Measurements from ENCODE around the gene STX4. TPM values are rescaled to one million over a fixed set of nuclear protein-coding genes. Genes with fewer than 3 reads are reported as not detected.
A peak's percentile ranks its signal among the peaks of the same experiment; 100 is the strongest.

Gene STX4
- polyA plus RNA-seq, 2 of the 4 experiments (the other 2 are of a cell fraction) = 39.7 to 73.9 TPM

- peak; percentile 93 to 95 for DNase-seq (ENCODE audit: low read depth in 1 of 2, low spot score in 1 of 2)
- peak overlapping the region; percentile 92 for H3K4me2 ChIP-seq
- ATAC-seq = peak; percentile 77 to 87
- FAIRE-seq = no peak
- ChIA-PET POLR2A (interaction anchor here (0.5 to 1.9 kb wide), 16 partner anchors 10 to 462 kb away, joined by 3 to 14 read pairs (median 6); partner anchors contain the start of genes ARMC5, FUS, HSD3B7 and KAT8), CTCF (interaction anchor here (0.9 to 1.6 kb wide), 4 partner anchors 10 to 145 kb away, joined by 3 to 13 read pairs (median 4); partner anchors contain the start of gene HSD3B7)
- peak overlapping the region; percentile 61 for H3K4me3 ChIP-seq
- H3K9me3 ChIP-seq = no peaks in the 10 kb centered on the region
- peaks cover 44% of the 10 kb centered on the region for H3K4me1 ChIP-seq
- peak overlapping the region; percentile 97 to 100 for H3K27ac ChIP-seq
- WGBS (ENCODE audit: missing lambda C conversion rate) = under 1% methylated on average over 30 of the region's 60 CpGs
- TF ChIP-seq FOXS1 (CRISPR knock-in tag; IDR thresholded peaks at IDR 0.05) (no peak), NFE2L2 (conservative IDR thresholded peaks at IDR 0.05; ENCODE audit: low read length) (no peak), ZNF302 (CRISPR knock-in tag; IDR thresholded peaks at IDR 0.05) (no peak), ZC3H11A (IDR thresholded peaks at IDR 0.05) (no peak), EP300 (IDR thresholded peaks at IDR 0.05) (no peak), POLR2A (IDR thresholded peaks at IDR 0.05; ENCODE audit: low read length) (peak; percentile 58), FOSB (CRISPR knock-in tag; IDR thresholded peaks at IDR 0.05) (peak; percentile 82), TFCP2L1 (CRISPR knock-in tag; IDR thresholded peaks at IDR 0.05) (peak; percentile 71), RARB (CRISPR knock-in tag; IDR thresholded peaks at IDR 0.05) (0 out of 2 replicates have a peak, but pooled peaks have one; percentile 46), SMC3 (IDR thresholded peaks at IDR 0.05) (0 out of 3 replicates have a peak, but pooled peaks have one; percentile 7), CHD4 (IDR thresholded peaks at IDR 0.05; ENCODE audit: borderline replicate concordance) (no peak), EHMT2 (IDR thresholded peaks at IDR 0.05; ENCODE audit: low read depth) (no peak), PHF8 (IDR thresholded peaks at IDR 0.05; ENCODE audit: borderline replicate concordance, low read depth) (peak; percentile 39), MYC (IDR thresholded peaks at IDR 0.05; ENCODE audit: borderline replicate concordance, low read length) (0 out of 2 replicates have a peak, but pooled peaks have one; percentile 42), POLR2AphosphoS2 (conservative IDR thresholded peaks at IDR 0.05; ENCODE audit: low read length) (no peak), JUNB (IDR thresholded peaks at IDR 0.05) (no peak), RCOR1 (IDR thresholded peaks at IDR 0.05; ENCODE audit: low read depth, low read length) (no peak), CBX2 (IDR thresholded peaks at IDR 0.05; ENCODE audit: borderline replicate concordance, low read depth) (no peak), HOXB13 (CRISPR knock-in tag; IDR thresholded peaks at IDR 0.05; ENCODE audit: low read depth) (no peak), KDM5A (IDR thresholded peaks at IDR 0.05) (no peak), ZFP36 (IDR thresholded peaks at IDR 0.05; ENCODE audit: borderline replicate concordance, partially characterized antibody) (no peak), NR3C1 (IDR thresholded peaks at IDR 0.05) (no peak), HOXB5 (CRISPR knock-in tag; IDR thresholded peaks at IDR 0.05) (peak; percentile 60; the same call in 1 of the 2 replicates), RNF2 (IDR thresholded peaks at IDR 0.05; ENCODE audit: borderline replicate concordance, low read depth) (no peak), HOXA7 (CRISPR knock-in tag; IDR thresholded peaks at IDR 0.05) (peak; percentile 80; the same call in 1 of the 2 replicates), BCL3 (IDR thresholded peaks at IDR 0.05) (peak; percentile 86), CBX8 (IDR thresholded peaks at IDR 0.05) (no peak), RFX5 (IDR thresholded peaks at IDR 0.05) (no peak), ESRRA (IDR thresholded peaks at IDR 0.05; ENCODE audit: borderline replicate concordance, low read length) (no peak), ATOH8 (CRISPR knock-in tag; IDR thresholded peaks at IDR 0.05; ENCODE audit: low read depth) (no peak), EHF (CRISPR knock-in tag; IDR thresholded peaks at IDR 0.05) (no peak), HDAC2 (IDR thresholded peaks at IDR 0.05) (no peak)
- TF ChIP-seq, protein P1, sequence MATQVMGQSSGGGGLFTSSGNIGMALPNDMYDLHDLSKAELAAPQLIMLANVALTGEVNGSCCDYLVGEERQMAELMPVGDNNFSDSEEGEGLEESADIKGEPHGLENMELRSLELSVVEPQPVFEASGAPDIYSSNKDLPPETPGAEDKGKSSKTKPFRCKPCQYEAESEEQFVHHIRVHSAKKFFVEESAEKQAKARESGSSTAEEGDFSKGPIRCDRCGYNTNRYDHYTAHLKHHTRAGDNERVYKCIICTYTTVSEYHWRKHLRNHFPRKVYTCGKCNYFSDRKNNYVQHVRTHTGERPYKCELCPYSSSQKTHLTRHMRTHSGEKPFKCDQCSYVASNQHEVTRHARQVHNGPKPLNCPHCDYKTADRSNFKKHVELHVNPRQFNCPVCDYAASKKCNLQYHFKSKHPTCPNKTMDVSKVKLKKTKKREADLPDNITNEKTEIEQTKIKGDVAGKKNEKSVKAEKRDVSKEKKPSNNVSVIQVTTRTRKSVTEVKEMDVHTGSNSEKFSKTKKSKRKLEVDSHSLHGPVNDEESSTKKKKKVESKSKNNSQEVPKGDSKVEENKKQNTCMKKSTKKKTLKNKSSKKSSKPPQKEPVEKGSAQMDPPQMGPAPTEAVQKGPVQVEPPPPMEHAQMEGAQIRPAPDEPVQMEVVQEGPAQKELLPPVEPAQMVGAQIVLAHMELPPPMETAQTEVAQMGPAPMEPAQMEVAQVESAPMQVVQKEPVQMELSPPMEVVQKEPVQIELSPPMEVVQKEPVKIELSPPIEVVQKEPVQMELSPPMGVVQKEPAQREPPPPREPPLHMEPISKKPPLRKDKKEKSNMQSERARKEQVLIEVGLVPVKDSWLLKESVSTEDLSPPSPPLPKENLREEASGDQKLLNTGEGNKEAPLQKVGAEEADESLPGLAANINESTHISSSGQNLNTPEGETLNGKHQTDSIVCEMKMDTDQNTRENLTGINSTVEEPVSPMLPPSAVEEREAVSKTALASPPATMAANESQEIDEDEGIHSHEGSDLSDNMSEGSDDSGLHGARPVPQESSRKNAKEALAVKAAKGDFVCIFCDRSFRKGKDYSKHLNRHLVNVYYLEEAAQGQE (IDR thresholded peaks at IDR 0.05) = no peak
- TF ChIP-seq, protein P2, sequence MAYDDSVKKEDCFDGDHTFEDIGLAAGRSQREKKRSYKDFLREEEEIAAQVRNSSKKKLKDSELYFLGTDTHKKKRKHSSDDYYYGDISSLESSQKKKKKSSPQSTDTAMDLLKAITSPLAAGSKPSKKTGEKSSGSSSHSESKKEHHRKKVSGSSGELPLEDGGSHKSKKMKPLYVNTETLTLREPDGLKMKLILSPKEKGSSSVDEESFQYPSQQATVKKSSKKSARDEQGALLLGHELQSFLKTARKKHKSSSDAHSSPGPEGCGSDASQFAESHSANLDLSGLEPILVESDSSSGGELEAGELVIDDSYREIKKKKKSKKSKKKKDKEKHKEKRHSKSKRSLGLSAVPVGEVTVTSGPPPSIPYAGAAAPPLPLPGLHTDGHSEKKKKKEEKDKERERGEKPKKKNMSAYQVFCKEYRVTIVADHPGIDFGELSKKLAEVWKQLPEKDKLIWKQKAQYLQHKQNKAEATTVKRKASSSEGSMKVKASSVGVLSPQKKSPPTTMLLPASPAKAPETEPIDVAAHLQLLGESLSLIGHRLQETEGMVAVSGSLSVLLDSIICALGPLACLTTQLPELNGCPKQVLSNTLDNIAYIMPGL (CRISPR knock-in tag; IDR thresholded peaks at IDR 0.05; ENCODE audit: borderline replicate concordance) = no peak
Measured at GRCh38 chr16:30996985-30997724, 36.2 kb upstream of the STX4 start.

Data from A549 (cell line).